D721Med (cell line): ENCODE data around the gene CTNS.

ENCODE experiments used
- DNase-seq: peaks from one replicate; pipeline ENCODE4 v3.0.0; 2011; ENCODE audit warnings: low spot score; ENCODE audit not compliant: insufficient read length
- FAIRE-seq: peaks from 2 replicates; lab custom pipeline; 2011; peaks lifted over from hg19 to GRCh38; lab: Jason Lieb, UNC
- TF ChIP-seq, protein P1 (sequence below): IDR thresholded peaks from 2 replicates; pipeline ENCODE4 v1.5.1; 2012; ENCODE audit warnings: mild to moderate bottlenecking, control low read depth; ENCODE audit not compliant: insufficient read depth; ENCODE audit errors: missing control alignments

Gene CTNS

DNA sequence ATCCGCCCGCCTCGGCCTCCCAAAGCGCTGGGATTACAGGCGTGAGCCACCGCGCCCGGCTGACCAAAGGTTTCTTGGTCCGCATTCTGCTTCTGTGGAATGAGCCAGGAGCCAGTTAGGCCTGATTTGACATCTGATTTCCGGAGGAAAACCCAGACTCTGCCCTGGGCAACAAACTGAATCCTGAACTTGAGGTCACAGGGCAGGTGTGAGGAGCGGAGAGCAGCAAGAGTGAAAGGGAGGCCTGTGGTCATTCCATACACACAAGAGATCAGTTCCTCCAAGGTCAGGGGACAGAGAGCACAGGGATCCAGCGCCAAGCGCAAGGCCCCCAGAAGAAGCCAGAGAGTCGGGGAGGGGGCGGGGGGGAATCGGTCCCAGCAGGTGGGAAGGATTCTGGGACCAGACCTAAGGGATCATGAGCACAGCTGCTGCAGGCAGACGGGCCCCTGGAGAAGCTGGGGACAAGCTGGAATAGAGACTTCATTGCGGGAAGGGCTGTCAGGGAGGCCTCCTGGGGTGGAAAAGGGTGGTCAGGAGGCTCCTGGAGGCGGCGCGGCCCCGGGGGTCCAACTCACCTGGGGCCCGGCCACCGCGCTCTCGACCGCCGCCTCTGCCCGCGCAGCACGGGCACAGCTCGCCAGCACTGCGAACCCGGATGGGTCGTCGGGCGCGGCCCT lies 946 bp upstream of the CTNS start:
- no peak for DNase-seq
- no peak for FAIRE-seq
- TF ChIP-seq, protein P1, sequence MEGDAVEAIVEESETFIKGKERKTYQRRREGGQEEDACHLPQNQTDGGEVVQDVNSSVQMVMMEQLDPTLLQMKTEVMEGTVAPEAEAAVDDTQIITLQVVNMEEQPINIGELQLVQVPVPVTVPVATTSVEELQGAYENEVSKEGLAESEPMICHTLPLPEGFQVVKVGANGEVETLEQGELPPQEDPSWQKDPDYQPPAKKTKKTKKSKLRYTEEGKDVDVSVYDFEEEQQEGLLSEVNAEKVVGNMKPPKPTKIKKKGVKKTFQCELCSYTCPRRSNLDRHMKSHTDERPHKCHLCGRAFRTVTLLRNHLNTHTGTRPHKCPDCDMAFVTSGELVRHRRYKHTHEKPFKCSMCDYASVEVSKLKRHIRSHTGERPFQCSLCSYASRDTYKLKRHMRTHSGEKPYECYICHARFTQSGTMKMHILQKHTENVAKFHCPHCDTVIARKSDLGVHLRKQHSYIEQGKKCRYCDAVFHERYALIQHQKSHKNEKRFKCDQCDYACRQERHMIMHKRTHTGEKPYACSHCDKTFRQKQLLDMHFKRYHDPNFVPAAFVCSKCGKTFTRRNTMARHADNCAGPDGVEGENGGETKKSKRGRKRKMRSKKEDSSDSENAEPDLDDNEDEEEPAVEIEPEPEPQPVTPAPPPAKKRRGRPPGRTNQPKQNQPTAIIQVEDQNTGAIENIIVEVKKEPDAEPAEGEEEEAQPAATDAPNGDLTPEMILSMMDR = no peak

DNA sequence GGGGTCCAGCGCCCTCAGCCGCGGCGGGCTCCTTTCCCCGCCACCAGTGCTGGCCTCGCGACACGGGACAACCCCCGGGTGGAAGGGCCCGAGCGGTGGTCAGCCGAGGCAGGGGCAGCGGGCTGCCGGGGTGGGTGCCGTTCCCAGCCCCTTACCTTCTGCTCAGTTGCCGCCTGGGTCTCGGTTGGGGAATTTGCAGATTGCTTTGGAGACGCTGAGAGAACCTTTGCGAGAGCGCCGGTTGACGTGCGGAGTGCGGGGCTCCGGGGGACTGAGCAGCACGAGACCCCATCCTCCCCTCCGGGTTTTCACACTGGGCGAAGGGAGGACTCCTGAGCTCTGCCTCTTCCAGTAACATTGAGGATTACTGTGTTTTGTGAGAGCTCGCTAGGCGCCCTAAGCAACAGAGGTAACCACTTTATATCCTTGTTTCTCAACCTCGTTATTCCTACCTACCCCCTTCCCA lies 381 bp downstream of the CTNS start:
- FAIRE-seq (no peak), DNase-seq (no peak)
- TF ChIP-seq, protein P1 = no peak

GRCh38 chr17:3639981-3640596 lies 3.5 kb downstream of the CTNS start:
- FAIRE-seq = no peak
- TF ChIP-seq, protein P1 = no peak
- DNase-seq = no peak

GRCh38 chr17:3641014-3641413 lies 4.5 kb downstream of the CTNS start:
- TF ChIP-seq, protein P1 = no peak
- FAIRE-seq = no peak
- no peak for DNase-seq

GRCh38 chr17:3641717-3642486 lies 5.3 kb downstream of the CTNS start:
- TF ChIP-seq, protein P1 = no peak
- DNase-seq (no peak), FAIRE-seq (no peak)

- TF ChIP-seq, protein P1 = no peak
- FAIRE-seq (no peak), DNase-seq (no peak)
Measured at GRCh38 chr17:3643889-3644349, 7.4 kb downstream of the CTNS start.
